Neural cell (in vitro differentiated cells): ENCODE results near the gene ARHGEF10L.

Source experiments
- CTCF ChIP-seq: fragments of 450-650 bp; IDR thresholded peaks from 2 replicates; pipeline ENCODE4 v1.5.1; 2014; ENCODE audit warnings: antibody characterized with exemption, mild to moderate bottlenecking, moderate library complexity; ENCODE audit not compliant: poor library complexity, severe bottlenecking
- EZH2 ChIP-seq: fragments of 200-600, 300-800 bp; shearing (Covaris generic), sonication (generic); IDR thresholded peaks from 2 replicates; pipeline ENCODE4 v1.6.1; 2014; ENCODE audit warnings: antibody characterized with exemption, low read length, borderline replicate concordance, mild to moderate bottlenecking; ENCODE audit not compliant: insufficient read depth, poor library complexity, severe bottlenecking
- MXI1 ChIP-seq: fragments of 450-650 bp; conservative IDR thresholded peaks from 2 replicates; pipeline ENCODE4 v1.6.1; 2014; ENCODE audit warnings: antibody characterized with exemption, mild to moderate bottlenecking; ENCODE audit not compliant: poor library complexity, severe bottlenecking
- POLR2AphosphoS5 ChIP-seq: IDR thresholded peaks from 2 replicates; pipeline ENCODE4 v1.6.1; 2012
- RAD21 ChIP-seq: fragments of 450-650 bp; conservative IDR thresholded peaks from 2 replicates; pipeline ENCODE4 v1.6.1; 2014; ENCODE audit warnings: antibody characterized with exemption, mild to moderate bottlenecking, moderate library complexity
- TAF1 ChIP-seq: IDR thresholded peaks from 2 replicates; pipeline ENCODE4 v1.6.1; 2012; ENCODE audit warnings: low read depth

- TF ChIP-seq POLR2AphosphoS5 (no peak), CTCF (no peak), EZH2 (no peak), RAD21 (no peak), TAF1 (no peak), MXI1 (no peak)
These were observed 203.1 kb downstream of the ARHGEF10L start for GRCh38 chr1:17742583-17742982.
